Activated gamma-delta T cell (primary cell): ENCODE results near the gene DLGAP3.
"Not testable (repeated sequence)": the region's sequence is repeated elsewhere in the genome, so short reads cannot be mapped to it uniquely, and the experiment has no call there.

Experiments used
- DNase-seq: peaks from one replicate; lab custom pipeline; 2025; lab: John Stamatoyannopoulos, UW
- total RNA-seq, 2 donors: gene quantifications; one replicate each; lab custom pipeline; 2026; lab: John Stamatoyannopoulos, UW

DLGAP3 gene
- total RNA-seq, result 0.61 to 0.74 reads per million in 2 donors

GRCh38 chr1:34929497-34929852, at the start of gene DLGAP3:
DLGAP3 (minus strand) TSS chr1:34929650; CDS start chr1:34905383, 24,267 bp downstream.
- no peak for DNase-seq

- DNase-seq, result no peak
Measured at GRCh38 chr1:34978921-34979320, 49.5 kb upstream of the DLGAP3 start.

GRCh38 chr1:34977858-34978257, 48.4 kb upstream of the DLGAP3 start:
- DNase-seq, result no peak

- no peak for DNase-seq
Measured at GRCh38 chr1:34977210-34977471, 47.7 kb upstream of the DLGAP3 start.

DNA sequence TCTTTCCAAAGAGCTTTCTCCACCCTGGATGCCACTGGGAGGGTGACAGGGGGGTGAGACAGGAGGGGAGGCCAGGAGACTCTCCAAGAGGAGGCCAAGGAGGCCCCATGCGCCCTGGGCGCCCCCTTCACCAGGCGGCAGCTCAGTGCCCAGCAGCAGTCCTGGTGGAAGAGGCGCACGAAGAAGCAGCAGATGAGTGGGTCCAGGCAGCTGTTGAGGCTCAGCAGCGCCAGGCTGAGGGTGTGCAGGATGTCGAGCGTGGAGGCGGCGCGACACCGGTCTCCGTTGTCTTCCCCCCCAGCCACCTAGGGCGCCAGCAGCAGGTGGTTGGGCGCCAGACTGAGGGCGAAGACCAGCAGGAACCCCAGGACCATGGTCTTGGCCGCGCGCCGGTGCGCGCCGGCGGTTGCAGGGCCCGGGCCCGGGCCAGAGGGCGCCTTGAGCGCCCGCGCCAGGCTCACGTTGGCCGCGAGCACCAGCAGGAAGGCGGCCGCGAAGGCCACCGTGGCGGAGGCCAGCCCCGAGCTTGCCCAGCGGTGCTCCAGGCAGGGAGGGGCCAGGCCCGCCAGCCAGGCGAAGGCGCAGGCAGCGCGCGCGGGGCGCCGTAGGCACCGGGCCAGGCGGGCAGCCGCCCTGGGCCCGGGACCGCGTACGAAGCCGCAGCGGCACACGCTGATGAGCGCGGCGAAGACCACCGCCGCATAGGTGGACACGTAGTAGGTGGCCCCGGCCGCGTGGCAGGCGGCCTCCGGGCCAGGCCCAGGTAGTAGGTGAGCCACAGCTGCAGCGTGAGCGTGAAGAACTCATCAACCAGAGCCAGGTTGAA, 47.1 kb upstream of the DLGAP3 start:
- DNase-seq, result no peak

DNA sequence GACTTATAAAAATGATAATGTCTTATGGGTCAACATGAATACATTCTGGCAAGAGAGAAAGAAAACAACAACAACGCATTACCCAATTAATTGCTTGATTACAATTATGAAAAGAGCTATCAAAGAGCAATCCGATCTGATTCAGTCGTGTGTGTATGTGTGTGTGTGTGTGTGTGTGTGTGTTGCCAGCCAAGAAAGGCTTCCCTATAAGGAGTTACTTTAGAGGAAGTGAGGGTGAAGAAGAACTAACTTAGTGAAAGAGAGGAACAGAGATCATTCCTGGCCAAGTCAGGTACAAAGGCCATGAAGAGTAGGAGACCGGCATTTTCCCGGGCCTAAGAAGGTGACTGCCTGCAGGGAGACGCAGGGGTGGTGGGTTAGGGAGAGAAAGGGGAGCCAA, 46.3 kb upstream of the DLGAP3 start:
- DNase-seq, result no peak

- no peak for DNase-seq
Measured at GRCh38 chr1:34975338-34975737, 45.9 kb upstream of the DLGAP3 start.

GRCh38 chr1:34974626-34975025, 45.2 kb upstream of the DLGAP3 start:
- DNase-seq, result no peak

DNA sequence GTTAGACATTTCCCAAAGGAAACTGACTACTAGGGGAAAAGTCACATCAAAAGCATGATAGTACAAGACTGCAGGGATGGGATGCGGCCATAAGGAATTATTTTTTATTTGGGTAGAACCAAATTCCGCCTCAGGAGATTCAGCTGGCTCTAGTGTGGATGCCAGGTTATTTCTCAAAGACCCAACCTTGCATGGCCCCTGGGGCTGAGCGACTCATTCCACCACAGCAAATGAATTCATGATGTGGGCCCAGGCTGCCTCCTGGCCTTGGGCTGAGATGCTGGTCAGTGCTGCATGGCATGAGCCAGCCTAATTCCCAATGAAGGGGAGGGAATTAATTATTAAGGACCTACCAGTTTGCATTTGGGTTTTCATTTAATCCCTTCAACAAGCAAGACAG, 43.9 kb upstream of the DLGAP3 start:
- DNase-seq, result no peak

DNA sequence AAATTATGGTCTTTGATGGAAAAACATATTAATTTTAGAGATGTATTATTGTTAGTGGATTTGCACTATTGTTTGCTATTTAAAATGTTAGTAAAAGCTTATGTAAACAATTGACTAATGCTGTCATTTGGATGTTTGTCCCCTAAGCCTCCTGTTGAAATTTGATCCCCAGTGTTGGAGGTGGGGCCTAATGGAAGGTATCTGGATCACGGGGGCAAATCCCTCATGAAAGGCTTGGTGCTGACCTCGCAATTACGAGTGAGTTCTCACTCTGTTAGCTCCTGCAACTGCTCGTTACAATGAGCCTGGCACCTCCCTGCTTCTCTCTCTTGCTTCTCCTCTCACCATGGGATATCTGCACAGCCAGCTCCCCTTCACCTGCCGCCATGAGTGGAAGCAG, 41.4 kb upstream of the DLGAP3 start:
- DNase-seq, result no peak

DNA sequence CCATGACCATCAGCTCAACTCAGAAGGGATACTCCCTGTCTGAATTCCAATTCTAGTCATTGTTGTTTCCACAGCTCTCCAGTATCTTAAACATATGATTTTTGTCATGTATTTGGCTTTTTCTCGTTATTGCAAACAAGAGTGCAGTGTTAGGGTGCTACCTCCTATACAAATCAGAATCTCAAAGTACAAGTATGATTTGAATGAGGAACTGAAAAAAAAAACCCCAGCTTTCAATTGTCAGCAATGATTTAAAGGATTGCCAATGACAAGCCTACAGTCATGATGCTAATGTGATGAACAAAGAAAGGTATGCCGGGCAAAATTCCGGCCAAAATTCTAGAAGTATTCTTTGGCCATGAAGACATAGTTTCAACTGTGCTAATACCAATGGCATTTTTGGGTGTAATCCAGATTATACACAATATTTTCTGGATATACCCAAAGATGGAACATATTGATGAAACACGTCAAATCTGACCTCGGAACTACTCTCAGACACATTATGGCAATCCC, 40.8 kb upstream of the DLGAP3 start:
- no peak for DNase-seq

DNA sequence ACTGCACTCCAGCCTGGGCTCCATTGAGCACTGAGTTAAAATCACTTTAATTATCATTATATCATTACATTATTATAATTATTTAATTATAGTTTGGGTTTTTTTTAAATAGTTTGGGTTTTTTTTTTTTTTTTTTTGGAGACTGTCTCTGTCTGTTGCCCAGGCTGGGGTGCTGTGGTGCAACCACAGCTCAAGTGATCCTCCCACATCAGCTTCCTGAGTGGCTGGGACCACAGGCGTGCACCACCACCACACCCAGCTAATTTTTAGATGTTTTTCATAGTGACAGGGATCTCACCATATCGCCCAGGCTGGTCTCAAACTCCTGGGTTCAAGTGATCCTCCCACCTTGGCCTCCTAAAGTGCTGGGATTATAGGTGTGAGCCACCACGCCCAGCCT, 38.8 kb upstream of the DLGAP3 start:
- not testable (repeated sequence) for DNase-seq

GRCh38 chr1:34967672-34968071, 38.2 kb upstream of the DLGAP3 start:
- DNase-seq, result not testable (repeated sequence)

DNA sequence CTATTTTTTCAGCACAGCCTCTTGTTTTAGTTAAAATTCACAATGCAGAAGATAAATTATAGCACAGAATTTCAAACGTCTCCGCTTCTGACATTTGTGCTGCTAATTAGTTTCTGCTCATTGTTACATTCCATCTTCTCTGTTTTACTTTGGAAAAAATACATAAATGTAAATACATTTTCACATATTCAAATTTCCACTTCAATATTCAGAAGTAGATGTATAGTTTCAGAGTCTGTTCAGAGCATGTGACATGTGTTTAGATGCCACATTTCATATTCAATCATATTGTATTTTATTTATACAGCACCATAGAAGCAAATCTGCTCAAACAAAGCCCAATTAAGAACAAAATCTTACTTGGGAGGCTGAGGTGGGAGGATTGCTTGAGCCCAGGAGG, 36.1 kb upstream of the DLGAP3 start:
- DNase-seq, result no peak

DNA sequence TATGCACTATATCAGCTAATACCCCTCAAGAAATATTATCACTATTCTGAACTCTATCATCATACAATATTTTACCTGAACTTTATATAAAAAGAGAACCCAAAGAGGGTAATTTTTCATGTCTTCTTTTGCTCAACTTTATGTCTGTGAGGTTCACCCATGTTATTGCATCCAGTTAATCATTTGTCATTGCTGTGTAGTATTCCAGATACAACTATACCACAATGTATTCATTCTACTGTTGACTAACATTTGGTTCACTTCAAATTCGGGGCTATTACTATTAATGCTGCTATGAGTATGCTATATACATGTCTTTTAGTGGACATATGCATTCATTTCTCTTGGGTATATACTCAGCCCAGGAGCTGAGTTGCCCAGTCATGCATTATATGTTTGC, 21.0 kb upstream of the DLGAP3 start:
- no peak for DNase-seq

DNA sequence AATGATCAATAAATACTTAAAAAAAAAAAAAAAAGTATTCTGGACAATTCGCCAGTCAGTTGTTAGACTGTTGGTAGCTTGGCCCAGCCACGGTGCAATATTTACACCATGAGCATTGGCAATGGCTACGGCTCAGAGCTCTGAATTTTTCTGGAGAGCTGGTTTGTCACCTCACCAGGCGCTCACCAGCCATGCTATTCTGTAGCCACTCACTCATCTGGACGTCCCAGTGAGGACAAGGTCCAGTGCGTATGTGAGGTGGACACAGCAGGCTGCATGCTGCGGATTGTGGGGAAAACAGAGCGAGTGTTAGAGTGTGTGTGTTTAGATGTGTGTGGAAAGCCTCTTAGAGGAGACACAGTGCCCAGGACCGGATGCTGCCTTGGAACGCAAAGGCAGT, 19.3 kb upstream of the DLGAP3 start:
- DNase-seq, result not testable (repeated sequence)

DNA sequence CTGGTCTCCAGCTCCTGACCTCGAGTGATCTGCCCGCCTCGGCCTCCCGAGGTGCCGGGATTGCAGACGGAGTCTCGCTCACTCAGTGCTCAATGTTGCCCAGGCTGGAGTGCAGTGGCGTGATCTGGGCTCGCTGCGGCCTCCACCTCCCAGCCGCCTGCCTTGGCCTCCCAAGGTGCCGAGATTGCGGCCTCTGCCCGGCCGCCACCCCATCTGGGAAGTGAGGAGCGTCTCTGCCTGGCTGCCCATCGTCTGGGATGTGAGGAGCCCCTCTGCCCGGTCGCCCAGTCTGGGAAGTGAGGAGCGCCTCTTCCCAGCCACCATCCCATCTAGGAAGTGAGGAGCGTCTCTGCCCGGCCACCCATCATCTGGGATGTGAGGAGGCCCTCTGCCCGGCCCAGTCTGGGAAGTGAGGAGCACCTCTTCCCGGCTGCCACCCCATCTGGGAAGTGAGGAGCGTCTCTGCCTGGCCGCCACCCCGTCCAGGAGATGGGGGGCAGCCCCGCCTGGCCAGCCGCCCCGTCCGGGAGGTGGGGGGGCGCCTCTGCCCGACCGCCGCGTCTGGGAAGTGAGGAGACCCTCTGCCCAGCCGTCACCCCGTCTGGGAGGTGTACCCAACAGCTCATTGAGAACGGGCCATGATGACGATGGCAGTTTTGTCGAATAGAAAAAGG, 18.3 kb upstream of the DLGAP3 start:
- DNase-seq, result not testable (repeated sequence)

DNA sequence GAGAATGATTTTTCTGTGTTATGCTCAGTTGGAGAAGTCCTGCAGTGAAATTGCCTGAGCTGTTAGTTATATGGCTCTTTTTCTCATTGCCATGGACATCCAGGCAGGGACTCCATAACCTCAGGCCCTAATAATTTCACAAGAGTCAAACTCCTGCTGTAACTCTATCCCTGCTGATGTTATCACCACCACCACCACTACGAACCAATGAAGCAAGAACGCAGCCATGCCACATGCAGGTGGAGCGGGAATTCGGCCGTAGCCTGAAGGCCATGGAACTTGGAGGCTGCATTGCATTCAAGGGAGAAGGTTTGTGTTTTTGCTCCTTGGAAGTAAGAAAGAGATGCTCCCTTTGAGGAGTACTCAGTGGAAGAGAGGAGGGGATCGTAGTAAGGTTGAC, 16.8 kb upstream of the DLGAP3 start:
- no peak for DNase-seq

GRCh38 chr1:34941798-34942197, 12.3 kb upstream of the DLGAP3 start:
- DNase-seq, result not testable (repeated sequence)

- DNase-seq, result no peak
Measured at GRCh38 chr1:34930702-34931071, 1.2 kb upstream of the DLGAP3 start.

- no peak for DNase-seq
Measured at GRCh38 chr1:34929853-34930701, 627 bp upstream of the DLGAP3 start.

GRCh38 chr1:34928699-34929496, 552 bp downstream of the DLGAP3 start:
- no peak for DNase-seq
